Islet precursor cell (in vitro differentiated cells): ENCODE measurements around the gene IL17RA.

Experiments used
- DNase-seq: peaks from one replicate; pipeline ENCODE4 v3.0.0-alpha.2; 2018

Gene IL17RA

DNA sequence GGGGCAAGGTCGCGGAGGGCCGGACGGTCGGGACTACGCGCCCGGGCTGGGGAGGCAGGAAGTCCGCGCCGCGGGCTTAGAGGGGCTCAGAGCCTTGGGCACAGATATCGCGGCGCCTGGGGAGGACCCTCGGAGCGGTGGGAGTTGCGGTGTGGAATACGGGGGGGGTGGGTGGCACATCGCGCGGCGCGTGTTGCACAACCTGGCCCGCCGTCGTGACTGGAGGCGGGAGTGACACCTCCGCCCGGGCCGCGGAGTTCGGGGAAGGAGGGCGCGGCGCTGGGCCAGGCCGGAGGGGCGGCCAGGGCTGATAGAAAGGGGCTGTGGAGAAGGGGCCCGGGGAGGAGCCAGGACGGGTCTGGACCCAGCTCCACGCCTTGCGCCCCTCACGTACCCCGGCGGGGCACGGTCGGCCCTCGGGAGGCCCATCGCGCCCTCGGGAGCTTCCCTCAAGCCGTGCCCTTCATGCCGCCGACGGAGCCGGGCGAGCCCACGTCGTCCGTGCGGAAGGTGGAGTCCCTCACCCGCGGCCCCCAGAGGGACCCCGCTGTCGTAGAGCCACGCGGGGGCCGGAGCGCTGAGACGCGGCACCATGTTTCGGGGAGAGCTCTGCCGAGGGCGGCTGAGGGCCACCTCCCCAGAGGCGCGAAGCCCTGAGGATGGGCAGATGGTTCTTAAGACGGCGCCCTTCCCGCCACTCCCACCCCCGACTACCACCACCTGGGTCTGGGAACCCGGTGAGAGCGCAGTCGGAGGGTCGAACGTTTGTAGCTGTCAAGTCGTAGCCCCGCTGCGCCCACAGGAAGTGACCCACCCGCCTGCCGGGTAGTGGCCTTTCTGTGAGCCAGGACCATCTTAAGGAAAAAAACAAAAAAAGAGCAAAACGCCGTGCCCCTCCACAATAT, 729 bp downstream of the IL17RA start:
- peak; percentile 58 for DNase-seq

DNA sequence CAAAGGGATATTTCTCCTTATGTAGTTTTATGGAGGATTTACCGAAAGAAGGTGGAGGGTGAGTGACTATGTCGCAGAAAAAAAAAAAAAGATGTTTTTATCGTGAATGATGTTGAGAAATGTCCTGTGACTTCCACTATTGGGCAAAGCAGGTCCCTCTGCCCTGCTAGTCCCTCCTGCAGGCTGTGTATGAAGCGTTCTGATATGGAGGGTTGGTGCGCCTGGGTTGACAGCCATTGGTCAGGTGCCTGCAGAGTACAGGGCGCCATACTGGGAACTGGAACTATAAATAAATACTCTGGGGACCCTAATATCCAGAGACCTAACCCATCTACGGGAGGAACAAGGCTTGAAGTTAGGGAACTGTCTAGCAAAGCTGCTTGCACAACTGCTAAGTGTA, 1.5 kb downstream of the IL17RA start:
- no peak for DNase-seq

- DNase-seq = peak; percentile 38
Observed at GRCh38 chr22:17086788-17087497, 2.1 kb downstream of the IL17RA start.

GRCh38 chr22:17087498-17088131, 2.8 kb downstream of the IL17RA start:
- no peak for DNase-seq

DNA sequence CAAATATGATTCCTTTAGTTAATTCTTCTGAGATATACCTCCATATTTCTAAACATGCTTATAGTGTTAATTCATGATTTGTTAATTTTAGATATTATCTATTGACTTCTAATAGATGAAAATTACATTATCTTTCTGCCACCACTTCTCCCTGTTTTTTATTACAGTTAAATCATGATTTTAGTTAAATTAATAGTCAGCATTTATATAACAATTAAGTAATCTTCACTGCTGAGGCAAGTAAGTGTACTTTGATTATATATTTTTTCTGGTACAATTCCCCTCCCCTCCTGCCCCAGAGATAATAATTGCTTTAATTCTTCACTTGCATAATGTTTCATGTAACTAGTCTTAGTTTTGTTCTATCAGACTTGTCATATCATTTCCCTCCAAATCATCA, 5.8 kb downstream of the IL17RA start:
- no peak for DNase-seq

GRCh38 chr22:17091851-17092250, 7.1 kb downstream of the IL17RA start:
- DNase-seq = no peak

DNA sequence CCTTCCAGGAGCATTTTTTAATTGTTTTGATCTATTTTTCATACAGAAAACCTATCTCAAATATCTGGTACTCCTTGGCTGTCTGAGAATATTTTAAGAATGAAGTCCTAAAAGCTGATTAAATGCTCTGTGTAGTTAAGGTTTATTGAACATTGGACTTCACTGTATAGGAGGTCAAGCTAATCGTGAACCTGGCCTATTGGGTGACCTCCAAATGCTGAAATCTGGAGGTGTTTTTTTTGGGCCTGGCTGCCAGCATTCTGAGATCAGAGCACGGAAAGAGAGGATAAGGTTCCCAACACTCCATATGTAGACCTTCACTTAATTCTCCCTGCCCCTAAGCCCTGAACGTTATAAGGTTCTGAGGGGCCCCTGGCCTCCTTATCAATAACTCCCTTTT, 8.3 kb downstream of the IL17RA start:
- DNase-seq = no peak

- no peak for DNase-seq
Observed at GRCh38 chr22:17095538-17095937, 10.7 kb downstream of the IL17RA start.

GRCh38 chr22:17096071-17096470, 11.3 kb downstream of the IL17RA start:
- DNase-seq = no peak

- no peak for DNase-seq
Observed at GRCh38 chr22:17097062-17097461, 12.3 kb downstream of the IL17RA start.

DNA sequence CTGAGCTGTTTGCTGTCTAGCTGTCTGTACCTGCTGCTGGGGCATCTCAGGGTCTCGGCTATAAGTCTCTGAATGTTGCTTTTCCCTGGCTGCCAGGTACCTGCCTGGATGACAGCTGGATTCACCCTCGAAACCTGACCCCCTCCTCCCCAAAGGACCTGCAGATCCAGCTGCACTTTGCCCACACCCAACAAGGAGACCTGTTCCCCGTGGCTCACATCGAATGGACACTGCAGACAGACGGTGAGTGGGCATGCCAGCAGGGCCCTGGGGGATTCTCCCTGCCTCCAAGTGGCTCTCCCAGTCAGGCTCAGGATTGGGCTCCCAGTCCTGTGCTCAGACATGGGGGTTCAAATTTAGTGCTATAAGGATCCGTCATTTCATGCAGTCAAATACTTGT, 12.9 kb downstream of the IL17RA start:
- DNase-seq = peak; percentile 44

- DNase-seq = no peak
Observed at GRCh38 chr22:17098379-17098819, 13.6 kb downstream of the IL17RA start.

GRCh38 chr22:17100621-17101020, 15.8 kb downstream of the IL17RA start:
- no peak for DNase-seq

DNA sequence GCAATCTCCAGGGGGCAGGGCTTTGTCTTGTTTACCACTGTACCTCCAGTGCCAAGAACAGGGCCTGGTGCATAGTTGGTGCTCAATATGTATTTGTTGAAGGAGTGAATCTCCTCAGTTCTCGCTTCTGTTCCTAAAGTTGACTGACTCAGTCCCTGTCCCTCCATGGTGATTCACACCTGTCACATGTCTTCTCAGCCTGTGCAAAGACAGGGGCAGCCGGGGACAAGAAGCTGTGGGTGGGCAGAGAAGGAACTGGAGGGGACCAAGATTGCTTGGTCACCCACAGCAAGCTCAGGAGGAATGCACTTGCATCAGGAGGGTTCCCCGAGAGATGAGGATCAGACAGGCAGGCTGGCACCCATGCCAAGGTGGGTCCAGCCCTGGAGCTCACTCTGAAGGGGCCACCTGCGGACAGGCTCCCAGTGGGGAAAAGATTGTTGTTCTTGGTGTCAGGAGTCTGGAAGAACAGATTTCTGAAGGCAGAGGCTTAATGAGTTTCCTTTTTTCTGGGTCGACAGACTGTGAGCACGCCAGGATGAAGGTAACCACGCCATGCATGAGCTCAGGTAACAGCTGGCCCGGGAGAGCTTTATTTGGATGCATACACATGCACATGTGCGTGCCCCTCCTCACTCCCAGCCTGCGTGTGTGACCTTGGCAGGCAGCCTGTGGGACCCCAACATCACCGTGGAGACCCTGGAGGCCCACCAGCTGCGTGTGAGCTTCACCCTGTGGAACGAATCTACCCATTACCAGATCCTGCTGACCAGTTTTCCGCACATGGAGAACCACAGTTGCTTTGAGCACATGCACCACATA, 16.9 kb downstream of the IL17RA start:
- no peak for DNase-seq

- DNase-seq = no peak
Observed at GRCh38 chr22:17102297-17102667, 17.5 kb downstream of the IL17RA start.

- DNase-seq = no peak
Observed at GRCh38 chr22:17103351-17103750, 18.6 kb downstream of the IL17RA start.

GRCh38 chr22:17104336-17104935, 19.6 kb downstream of the IL17RA start:
- no peak for DNase-seq

GRCh38 chr22:17105143-17106129, 20.6 kb downstream of the IL17RA start:
- DNase-seq = no peak

GRCh38 chr22:17106161-17106784, 21.5 kb downstream of the IL17RA start:
- no peak for DNase-seq

DNA sequence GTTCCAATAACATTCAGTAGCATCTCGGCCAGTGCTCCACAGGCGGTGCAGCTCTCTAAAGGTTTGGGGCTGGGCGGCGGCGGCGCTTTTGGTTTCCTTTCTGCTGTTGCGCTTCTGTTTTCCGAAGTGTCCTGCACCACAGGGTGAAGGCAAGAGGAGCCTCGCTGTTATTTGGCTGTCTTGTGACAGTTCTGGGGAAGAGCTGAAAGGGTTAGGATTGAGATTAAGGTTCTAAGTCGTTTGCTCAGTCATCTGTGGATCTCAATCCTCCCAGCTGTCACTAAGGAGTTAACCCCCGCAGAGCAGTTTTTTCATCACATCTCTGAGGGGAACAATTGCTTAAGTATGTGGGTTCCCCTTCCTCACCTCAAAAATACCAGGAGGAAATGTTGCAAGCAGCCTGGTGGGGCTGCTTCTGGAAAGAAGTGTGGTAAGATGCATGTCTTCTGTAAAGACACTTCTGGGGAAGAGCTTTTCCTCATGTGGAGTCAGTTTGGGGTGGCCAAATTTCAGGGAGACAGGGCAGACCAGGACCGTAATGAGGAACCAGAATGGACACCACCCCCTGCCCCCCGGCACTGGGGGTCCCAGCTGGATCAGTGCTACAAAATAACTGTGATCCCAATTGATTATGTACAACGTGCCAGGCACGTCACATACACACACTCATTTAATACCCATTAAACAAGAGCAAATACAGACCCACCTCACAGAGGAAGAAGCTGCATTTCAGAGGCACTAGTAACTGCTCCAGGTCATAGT, 22.2 kb downstream of the IL17RA start:
- DNase-seq = no peak
